HEK293 (cell line): Measurements from ENCODE around the gene STX10.

Experiments
- CTCF ChIA-PET: fragments of 350-600 bp; formaldehyde crosslinking; extraction: SDS; loops from one replicate; lab custom pipeline; 2021; ENCODE audit warnings: antibody characterized with exemption; lab: Yijun Ruan, JAX
- POLR2A ChIA-PET: fragments of 300-600 bp; formaldehyde crosslinking; extraction: SDS; loops from one replicate; lab custom pipeline; 2020; ENCODE audit warnings: antibody characterized with exemption, inconsistent platforms; lab: Yijun Ruan, JAX
- H3K27ac ChIP-seq: fragments of 200-500 bp; sonication (Bioruptor generic); 2 replicates; pipeline ENCODE4 v1.5.1; 2014; ENCODE audit warnings: low read depth, low read length, control low read depth, inconsistent platforms; ENCODE audit errors: extremely low read depth
- H3K36me3 ChIP-seq, 2 experiments: fragments of 200-500 bp in 1 of 2; sonication (Bioruptor generic) in 1 of 2; 1 replicate in 1 of 2; 2 replicates in 1 of 2; pipeline ENCODE4 v1.5.1; 2014 to 2017; ENCODE audit warnings: inconsistent platforms in 2 of 2, low read length in 2 of 2; ENCODE audit not compliant: control insufficient read depth in 2 of 2, insufficient read depth in 1 of 2
- H3K4me1 ChIP-seq: fragments of 200-500 bp; sonication (Bioruptor generic); 2 replicates; pipeline ENCODE4 v1.5.1; 2014; ENCODE audit warnings: mild to moderate bottlenecking, low read length, inconsistent platforms; ENCODE audit not compliant: control insufficient read depth, insufficient read depth
- H3K4me3 ChIP-seq: 2 replicates; pipeline ENCODE4 v1.5.1; 2011; ENCODE audit warnings: low read depth, mild to moderate bottlenecking, control low read depth, low read length, moderate library complexity
- H3K9me3 ChIP-seq: fragments of 200-500 bp; sonication (Bioruptor generic); 2 replicates; pipeline ENCODE4 v1.5.1; 2014; ENCODE audit warnings: low read depth, low read length, inconsistent platforms; ENCODE audit not compliant: control insufficient read depth, insufficient read depth
- KLF10 ChIP-seq: fragments of 450-650 bp; IDR thresholded peaks from 2 replicates; pipeline ENCODE4 v1.5.1; 2018; ENCODE audit warnings: missing biosample characterization, mild to moderate bottlenecking, missing genetic modification characterization
- REST ChIP-seq: fragments of 450-650 bp; formaldehyde crosslinking; IDR thresholded peaks from 2 replicates; pipeline ENCODE4 v1.5.1; 2016; ENCODE audit warnings: missing biosample characterization, missing genetic modification characterization
- SP2 ChIP-seq: fragments of 450-650 bp; formaldehyde crosslinking; IDR thresholded peaks from 2 replicates; pipeline ENCODE4 v1.5.1; 2016; ENCODE audit warnings: missing biosample characterization, missing genetic modification characterization
- TCF7L2 ChIP-seq: IDR thresholded peaks from 2 replicates; pipeline ENCODE4 v1.6.1; 2011; ENCODE audit warnings: low read depth, mild to moderate bottlenecking, inconsistent platforms, low read length, moderate library complexity, borderline replicate concordance
- YY1 ChIP-seq: fragments of 450-650 bp; formaldehyde crosslinking; IDR thresholded peaks from 2 replicates; pipeline ENCODE4 v1.5.1; 2018; ENCODE audit warnings: missing biosample characterization, missing genetic modification characterization
- ZBTB26 ChIP-seq: fragments of 450-650 bp; formaldehyde crosslinking; optimal IDR thresholded peaks from 2 replicates; pipeline ENCODE3; 2016; ENCODE audit warnings: missing biosample characterization, mild to moderate bottlenecking, missing genetic modification characterization
- ZBTB8A ChIP-seq: fragments of 450-650 bp; formaldehyde crosslinking; IDR thresholded peaks from 2 replicates; pipeline ENCODE4 v1.5.1; 2016; ENCODE audit warnings: missing biosample characterization, missing genetic modification characterization
- ZNF114 ChIP-seq: fragments of 450-650 bp; formaldehyde crosslinking; IDR thresholded peaks from 2 replicates; pipeline ENCODE4 v1.5.0; 2017; ENCODE audit warnings: missing biosample characterization, missing genetic modification characterization
- ZNF140 ChIP-seq: fragments of 450-650 bp; formaldehyde crosslinking; IDR thresholded peaks from 2 replicates; pipeline ENCODE4 v1.5.1; 2016; ENCODE audit warnings: missing biosample characterization, missing genetic modification characterization
- ZNF18 ChIP-seq: fragments of 450-650 bp; formaldehyde crosslinking; IDR thresholded peaks from 2 replicates; pipeline ENCODE4 v1.5.1; 2016; ENCODE audit warnings: missing biosample characterization, missing genetic modification characterization
- ZNF335 ChIP-seq: fragments of 450-650 bp; formaldehyde crosslinking; conservative IDR thresholded peaks from 2 replicates; pipeline ENCODE4 v1.5.1; 2016; ENCODE audit warnings: missing biosample characterization, missing genetic modification characterization
- ZNF37A ChIP-seq: fragments of 450-650 bp; IDR thresholded peaks from 2 replicates; pipeline ENCODE4 v1.5.1; 2018; ENCODE audit warnings: missing biosample characterization, missing genetic modification characterization
- ZNF629 ChIP-seq: fragments of 450-650 bp; formaldehyde crosslinking; IDR thresholded peaks from 2 replicates; pipeline ENCODE4 v1.5.1; 2017; ENCODE audit warnings: missing biosample characterization, missing genetic modification characterization
- ZNF837 ChIP-seq: fragments of 450-650 bp; formaldehyde crosslinking; IDR thresholded peaks from 2 replicates; pipeline ENCODE4 v1.5.1; 2016; ENCODE audit warnings: missing biosample characterization, missing genetic modification characterization

The STX10 gene

GRCh38 chr19:13098277-13099072 lies 51.7 kb downstream of the STX10 start (continued):
- TF ChIP-seq REST (tag by site-specific recombination): no peak

- Histone ChIP-seq H3K4me3 (no peak overlapping the region), H3K36me3 (peaks cover 0 to 16% of the 10 kb centered on the region in 2 experiments; a peak in 1 of 3 replicates), H3K9me3 (no peaks in the 10 kb centered on the region), H3K4me1 (no peaks in the 10 kb centered on the region), H3K27ac (no peak overlapping the region)
- POLR2A ChIA-PET: no interaction called here
- CTCF ChIA-PET: interaction anchor here (0.5 kb wide), 1 partner anchor 120 kb away, joined by 4 read pairs; no protein-coding TSS in a partner anchor
- TF ChIP-seq ZBTB26 (tag by site-specific recombination): peak; percentile 31
- 0 out of 2 replicates have a peak, but pooled peaks have one; percentile 7 for TF ChIP-seq SP2 (tag by site-specific recombination)
- no peak for TF ChIP-seq ZNF629 (tag by site-specific recombination)
Measured at GRCh38 chr19:13097463-13098258, 52.5 kb downstream of the STX10 start.

GRCh38 chr19:13097033-13097462 lies 53.1 kb downstream of the STX10 start:
- Histone ChIP-seq H3K36me3 (peaks cover 0 to 16% of the 10 kb centered on the region in 2 experiments; a peak in 1 of 3 replicates), H3K4me1 (no peaks in the 10 kb centered on the region), H3K9me3 (no peaks in the 10 kb centered on the region), H3K4me3 (no peak overlapping the region), H3K27ac (no peak overlapping the region)
- ChIA-PET CTCF (interaction anchor here (0.5 to 0.6 kb wide), 2 partner anchors 42 to 120 kb away, joined by 4 to 5 read pairs; no protein-coding TSS in a partner anchor), POLR2A (no interaction called here)
- TF ChIP-seq ZBTB8A (tag by site-specific recombination) (no peak), KLF10 (tag by site-specific recombination) (no peak), YY1 (tag by site-specific recombination) (no peak), ZNF37A (tag by site-specific recombination) (no peak), ZNF837 (tag by site-specific recombination) (no peak), ZNF114 (tag by site-specific recombination) (no peak), ZNF18 (tag by site-specific recombination) (no peak), TCF7L2 (no peak), ZNF140 (no peak), ZNF335 (tag by site-specific recombination) (no peak)
